Panc1 (cell line): ENCODE results near the gene RPS6KA3.

Source experiments
- CTCF ChIP-seq: fragments of 450-650 bp; IDR thresholded peaks from 2 replicates; pipeline ENCODE4 v1.5.1; 2017; ENCODE audit warnings: mild to moderate bottlenecking
- POLR2AphosphoS5 ChIP-seq: IDR thresholded peaks from 2 replicates; pipeline ENCODE4 v1.6.1; 2012; ENCODE audit warnings: mild to moderate bottlenecking, low read depth, low read length, moderate library complexity
- REST ChIP-seq, 2 experiments: IDR thresholded peaks; 2 replicates each; pipeline ENCODE4 v1.6.1; 2011 to 2012; ENCODE audit warnings: low read depth in 2 of 2, control low read depth in 1 of 2, low read length in 1 of 2, mild to moderate bottlenecking in 1 of 2, moderate library complexity in 1 of 2; ENCODE audit not compliant: insufficient read depth in 1 of 2
- TCF7L2 ChIP-seq: IDR thresholded peaks from 2 replicates; pipeline ENCODE4 v1.6.1; 2011; ENCODE audit warnings: mild to moderate bottlenecking, low read depth, low read length, inconsistent platforms

GRCh38 chrX:20132666-20133065 lies 134.0 kb downstream of the RPS6KA3 start:
- no peak for TF ChIP-seq POLR2AphosphoS5
- no peak for TF ChIP-seq CTCF
- TF ChIP-seq TCF7L2, result no peak
- TF ChIP-seq REST (IDR thresholded peaks at IDR 0.05; ENCODE audit: insufficient read depth in 1 of 2, low read depth in 2 of 2, low read length in 1 of 2), result no peak
